ENCODE measurements around the gene SLC37A1.

SLC37A1 gene

DNA sequence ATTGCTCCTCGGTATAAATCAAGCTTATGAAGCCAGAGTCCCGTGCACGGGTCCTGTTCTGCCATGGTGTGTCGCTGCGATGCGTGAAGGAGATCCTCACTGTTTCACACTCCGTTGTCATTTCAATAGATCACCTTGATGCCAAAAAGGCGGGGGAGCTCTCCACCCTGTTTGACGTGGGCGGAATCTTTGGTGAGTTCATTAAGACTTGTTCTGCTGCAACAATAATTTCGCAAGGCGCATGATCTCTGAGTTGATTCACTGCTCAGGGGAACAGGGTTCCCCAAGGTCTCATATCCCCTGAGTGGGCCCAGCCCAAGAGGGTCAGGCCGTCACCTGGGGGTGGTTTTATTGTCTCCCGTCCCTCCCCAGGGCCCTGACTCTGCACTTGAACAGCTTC, 50.0 kb downstream of the SLC37A1 start:
- no peak overlapping the region for H2AFZ ChIP-seq (ENCODE audit: low read depth, low read length)
- no peak overlapping the region for H2AK5ac ChIP-seq (ENCODE audit: low read length, severe bottlenecking)
- peaks cover 22% of the 10 kb centered on the region for H3K79me1 ChIP-seq (replicated peaks; ENCODE audit: low read length, poor library complexity, severe bottlenecking)
- H3K9ac ChIP-seq (ENCODE audit: low read length), result no peak overlapping the region
- peaks cover 0 to 92% of the 10 kb centered on the region in 2 experiments for H3K36me3 ChIP-seq (ENCODE audit: control insufficient read depth in 1 of 2, insufficient read depth in 2 of 2, low read depth in 1 of 2, low read length in 2 of 2)
- no peak overlapping the region for H3K14ac ChIP-seq (ENCODE audit: low read length in 2 of 2)
- no peak overlapping the region for H3K27ac ChIP-seq (ENCODE audit: low read length, poor library complexity, severe bottlenecking)
- H3K27me3 ChIP-seq (ENCODE audit: control insufficient read depth in 1 of 2, insufficient read depth in 1 of 2, low read length in 2 of 2), result no peaks in the 10 kb centered on the region
- H3K9me3 ChIP-seq (ENCODE audit: control insufficient read depth, low read length), result no peaks in the 10 kb centered on the region
- no peak overlapping the region for H2BK5ac ChIP-seq (ENCODE audit: low read depth, low read length, poor library complexity, severe bottlenecking)
- no peak overlapping the region for H3K18ac ChIP-seq (ENCODE audit: low read depth in 1 of 2, low read length in 2 of 2)
- no peak overlapping the region for H2BK120ac ChIP-seq (ENCODE audit: low read depth, low read length)
- no peak for DNase-seq
- WGBS, result 90% methylated on average over 13 of the region's 14 CpGs
- no peak overlapping the region for H3K23ac ChIP-seq (ENCODE audit: low read length in 2 of 2)
- no peak overlapping the region for H3K4ac ChIP-seq (ENCODE audit: low read depth in 1 of 2, low read length in 2 of 2)
- H2BK12ac ChIP-seq (ENCODE audit: low read length in 2 of 2), result no peak overlapping the region
- H4K91ac ChIP-seq (ENCODE audit: low read length), result no peak overlapping the region
- no peak overlapping the region for H3K4me2 ChIP-seq (ENCODE audit: low read length, poor library complexity, severe bottlenecking)
- no peak overlapping the region for H3K4me3 ChIP-seq (ENCODE audit: insufficient read depth in 1 of 2, low read depth in 1 of 2, low read length in 2 of 2)
- H3K4me1 ChIP-seq (ENCODE audit: control insufficient read depth, insufficient read depth, low read depth, low read length), result peaks cover 25% of the 10 kb centered on the region
- H2BK15ac ChIP-seq (ENCODE audit: low read depth, poor library complexity, severe bottlenecking), result no peak overlapping the region
- no peak overlapping the region for H4K8ac ChIP-seq (ENCODE audit: low read length)

DNA sequence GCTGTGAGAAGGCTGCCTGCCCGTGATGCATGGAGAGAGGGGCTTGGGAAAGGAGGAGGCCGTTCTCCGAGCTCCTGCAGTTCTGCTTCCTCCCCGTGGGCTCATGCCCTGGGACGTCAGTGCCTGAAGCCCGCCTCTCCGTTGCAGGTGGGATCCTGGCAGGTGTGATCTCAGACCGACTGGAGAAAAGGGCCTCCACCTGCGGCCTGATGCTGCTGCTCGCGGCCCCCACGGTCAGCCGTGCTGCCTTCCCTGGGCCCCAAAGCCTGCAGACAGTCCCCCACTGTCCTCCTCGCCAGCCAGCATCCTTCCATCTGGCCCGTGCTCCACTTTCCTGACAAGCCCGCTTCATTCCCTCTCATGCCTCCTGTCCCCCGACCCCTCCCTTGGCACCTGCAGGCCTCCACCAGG, 50.9 kb downstream of the SLC37A1 start:
- peaks cover 20% of the 10 kb centered on the region for H3K4me1 ChIP-seq (ENCODE audit: control insufficient read depth, insufficient read depth, low read depth, low read length)
- H2BK12ac ChIP-seq (ENCODE audit: low read length in 2 of 2), result no peak overlapping the region
- H3K4me2 ChIP-seq (ENCODE audit: low read length, poor library complexity, severe bottlenecking), result no peak overlapping the region
- H4K8ac ChIP-seq (ENCODE audit: low read length), result no peak overlapping the region
- no peak overlapping the region for H3K4me3 ChIP-seq (ENCODE audit: insufficient read depth in 1 of 2, low read depth in 1 of 2, low read length in 2 of 2)
- H2BK15ac ChIP-seq (ENCODE audit: low read depth, poor library complexity, severe bottlenecking), result no peak overlapping the region
- H3K9me3 ChIP-seq (ENCODE audit: control insufficient read depth, low read length), result no peaks in the 10 kb centered on the region
- no peak overlapping the region for H3K27ac ChIP-seq (ENCODE audit: low read length, poor library complexity, severe bottlenecking)
- DNase-seq, result no peak
- H3K4ac ChIP-seq (ENCODE audit: low read depth in 1 of 2, low read length in 2 of 2), result no peak overlapping the region
- H3K23ac ChIP-seq (ENCODE audit: low read length in 2 of 2), result no peak overlapping the region
- H3K14ac ChIP-seq (ENCODE audit: low read length in 2 of 2), result no peak overlapping the region
- H2BK120ac ChIP-seq (ENCODE audit: low read depth, low read length), result no peak overlapping the region
- no peak overlapping the region for H2BK5ac ChIP-seq (ENCODE audit: low read depth, low read length, poor library complexity, severe bottlenecking)
- H3K27me3 ChIP-seq (ENCODE audit: control insufficient read depth in 1 of 2, insufficient read depth in 1 of 2, low read length in 2 of 2), result no peaks in the 10 kb centered on the region
- H4K91ac ChIP-seq (ENCODE audit: low read length), result no peak overlapping the region
- peaks cover 20% of the 10 kb centered on the region for H3K79me1 ChIP-seq (replicated peaks; ENCODE audit: low read length, poor library complexity, severe bottlenecking)
- no peak overlapping the region for H2AK5ac ChIP-seq (ENCODE audit: low read length, severe bottlenecking)
- WGBS, result 87% methylated on average over 17 of the region's 17 CpGs
- H3K36me3 ChIP-seq (ENCODE audit: control insufficient read depth in 1 of 2, insufficient read depth in 2 of 2, low read depth in 1 of 2, low read length in 2 of 2), result peaks cover 0 to 94% of the 10 kb centered on the region in 2 experiments
- H3K9ac ChIP-seq (ENCODE audit: low read length), result no peak overlapping the region
- H2AFZ ChIP-seq (ENCODE audit: low read depth, low read length), result no peak overlapping the region
- no peak overlapping the region for H3K18ac ChIP-seq (ENCODE audit: low read depth in 1 of 2, low read length in 2 of 2)

DNA sequence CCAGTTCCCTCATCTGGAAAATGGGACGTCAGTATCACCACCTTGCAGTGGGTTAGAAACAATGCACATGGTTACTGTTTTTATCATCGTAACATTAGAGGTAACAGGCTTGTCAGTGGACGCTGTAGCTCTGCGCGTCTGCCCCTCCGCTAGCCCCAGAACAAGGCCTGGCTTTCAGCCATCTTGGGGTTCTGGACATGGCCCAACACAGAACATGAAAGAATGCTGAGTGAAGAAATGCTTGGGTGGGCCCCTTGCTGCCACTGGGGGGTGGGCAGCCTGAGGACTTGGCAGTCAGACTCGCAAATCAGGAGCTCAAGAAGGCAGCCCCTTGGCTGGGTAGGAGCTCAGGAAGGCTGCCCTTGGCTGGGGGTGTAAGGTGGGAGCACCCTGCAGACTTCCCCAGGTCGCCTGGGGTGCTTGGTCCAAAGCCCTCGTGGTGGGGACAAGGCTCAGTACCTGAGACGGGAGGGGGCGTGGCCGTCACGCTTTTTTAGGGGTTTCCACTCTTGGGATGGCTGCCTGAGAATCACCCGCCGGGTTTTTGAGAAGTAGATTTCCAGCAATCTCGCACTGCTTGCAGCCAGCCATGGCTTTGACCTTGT, 51.7 kb downstream of the SLC37A1 start:
- H3K9me3 ChIP-seq (ENCODE audit: control insufficient read depth, low read length), result no peaks in the 10 kb centered on the region
- WGBS, result 87% methylated on average over 16 of the region's 16 CpGs
- no peak for DNase-seq
- no peak overlapping the region for H3K23ac ChIP-seq (ENCODE audit: low read length in 2 of 2)
- no peak overlapping the region for H3K27ac ChIP-seq (ENCODE audit: low read length, poor library complexity, severe bottlenecking)
- no peak overlapping the region for H2BK15ac ChIP-seq (ENCODE audit: low read depth, poor library complexity, severe bottlenecking)
- H3K36me3 ChIP-seq (ENCODE audit: control insufficient read depth in 1 of 2, insufficient read depth in 2 of 2, low read depth in 1 of 2, low read length in 2 of 2), result peaks cover 0 to 95% of the 10 kb centered on the region in 2 experiments
- no peak overlapping the region for H2AFZ ChIP-seq (ENCODE audit: low read depth, low read length)
- H3K4me1 ChIP-seq (ENCODE audit: control insufficient read depth, insufficient read depth, low read depth, low read length), result peaks cover 15% of the 10 kb centered on the region
- no peak overlapping the region for H3K9ac ChIP-seq (ENCODE audit: low read length)
- H4K8ac ChIP-seq (ENCODE audit: low read length), result no peak overlapping the region
- H4K91ac ChIP-seq (ENCODE audit: low read length), result no peak overlapping the region
- no peaks in the 10 kb centered on the region for H3K27me3 ChIP-seq (ENCODE audit: control insufficient read depth in 1 of 2, insufficient read depth in 1 of 2, low read length in 2 of 2)
- H3K4me2 ChIP-seq (ENCODE audit: low read length, poor library complexity, severe bottlenecking), result no peak overlapping the region
- no peak overlapping the region for H2AK5ac ChIP-seq (ENCODE audit: low read length, severe bottlenecking)
- H3K14ac ChIP-seq (ENCODE audit: low read length in 2 of 2), result no peak overlapping the region
- H3K4ac ChIP-seq (ENCODE audit: low read depth in 1 of 2, low read length in 2 of 2), result no peak overlapping the region
- H2BK12ac ChIP-seq (ENCODE audit: low read length in 2 of 2), result no peak overlapping the region
- H2BK5ac ChIP-seq (ENCODE audit: low read depth, low read length, poor library complexity, severe bottlenecking), result no peak overlapping the region
- no peak overlapping the region for H3K4me3 ChIP-seq (ENCODE audit: insufficient read depth in 1 of 2, low read depth in 1 of 2, low read length in 2 of 2)
- no peak overlapping the region for H3K18ac ChIP-seq (ENCODE audit: low read depth in 1 of 2, low read length in 2 of 2)
- H3K79me1 ChIP-seq (replicated peaks; ENCODE audit: low read length, poor library complexity, severe bottlenecking), result peaks cover 14% of the 10 kb centered on the region
- no peak overlapping the region for H2BK120ac ChIP-seq (ENCODE audit: low read depth, low read length)

DNA sequence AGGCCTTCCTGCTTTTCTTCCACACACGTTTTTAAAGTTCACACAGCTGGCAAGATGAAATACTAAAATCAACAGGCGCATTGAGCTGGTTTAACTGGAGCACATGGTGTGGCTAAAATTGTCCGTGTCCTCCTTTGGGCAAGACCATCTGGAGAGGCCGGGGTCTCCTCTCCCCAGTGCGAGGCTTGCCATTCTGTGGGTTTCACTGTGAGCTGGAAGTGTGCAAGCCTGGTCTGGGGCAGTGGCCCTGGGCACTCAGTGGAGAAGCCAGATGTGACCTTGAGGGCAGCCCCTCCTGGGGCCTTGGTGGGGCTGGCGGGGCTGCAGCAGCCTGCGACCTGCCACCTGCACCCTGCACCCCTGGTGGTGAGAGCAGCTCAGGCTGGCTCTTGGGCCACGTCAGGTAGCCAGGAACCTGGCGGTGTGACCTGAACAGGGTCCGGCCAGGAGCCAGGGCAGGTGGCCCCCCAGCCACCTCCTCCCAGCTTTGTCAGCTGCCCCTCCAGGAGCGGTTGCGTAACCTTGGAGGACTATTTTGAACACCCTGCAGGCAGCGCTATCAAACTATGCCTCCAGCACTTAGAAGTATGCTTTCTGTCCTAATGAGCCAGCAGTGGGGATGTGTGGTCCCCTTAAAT, 52.4 kb downstream of the SLC37A1 start:
- Histone ChIP-seq H2BK120ac (ENCODE audit: low read depth, low read length) (no peak overlapping the region), H4K91ac (ENCODE audit: low read length) (no peak overlapping the region), H3K4me3 (ENCODE audit: insufficient read depth in 1 of 2, low read depth in 1 of 2, low read length in 2 of 2) (no peak overlapping the region), H3K79me1 (replicated peaks; ENCODE audit: low read length, poor library complexity, severe bottlenecking) (peaks cover 16% of the 10 kb centered on the region), H3K27me3 (ENCODE audit: control insufficient read depth in 1 of 2, insufficient read depth in 1 of 2, low read length in 2 of 2) (no peaks in the 10 kb centered on the region), H2BK5ac (ENCODE audit: low read depth, low read length, poor library complexity, severe bottlenecking) (no peak overlapping the region), H3K9me3 (ENCODE audit: control insufficient read depth, low read length) (no peaks in the 10 kb centered on the region), H2BK15ac (ENCODE audit: low read depth, poor library complexity, severe bottlenecking) (no peak overlapping the region), H3K36me3 (ENCODE audit: control insufficient read depth in 1 of 2, insufficient read depth in 2 of 2, low read depth in 1 of 2, low read length in 2 of 2) (peaks cover 0 to 95% of the 10 kb centered on the region in 2 experiments), H3K14ac (ENCODE audit: low read length in 2 of 2) (no peak overlapping the region), H3K9ac (ENCODE audit: low read length) (no peak overlapping the region), H4K8ac (ENCODE audit: low read length) (no peak overlapping the region), H3K4me1 (ENCODE audit: control insufficient read depth, insufficient read depth, low read depth, low read length) (peaks cover 17% of the 10 kb centered on the region), H2AFZ (ENCODE audit: low read depth, low read length) (no peak overlapping the region), H2BK12ac (ENCODE audit: low read length in 2 of 2) (no peak overlapping the region), H3K27ac (ENCODE audit: low read length, poor library complexity, severe bottlenecking) (no peak overlapping the region), H3K4me2 (ENCODE audit: low read length, poor library complexity, severe bottlenecking) (no peak overlapping the region), H2AK5ac (ENCODE audit: low read length, severe bottlenecking) (no peak overlapping the region), H3K4ac (ENCODE audit: low read depth in 1 of 2, low read length in 2 of 2) (no peak overlapping the region), H3K18ac (ENCODE audit: low read depth in 1 of 2, low read length in 2 of 2) (no peak overlapping the region), H3K23ac (ENCODE audit: low read length in 2 of 2) (no peak overlapping the region)
- DNase-seq, result no peak
- 88% methylated on average over 13 of the region's 13 CpGs for WGBS
